H9 (cell line): Measurements from ENCODE around the gene ATM. TPM values are rescaled to one million over a fixed set of nuclear protein-coding genes. Genes with fewer than 3 reads are reported as not detected.

Experiments
- DNase-seq: peaks from one replicate; pipeline ENCODE4 v3.0.0-alpha.2; 2017
- H2AFZ ChIP-seq: one replicate; pipeline ENCODE4 v1.6.1; 2013; ENCODE audit warnings: mild to moderate bottlenecking, low read length, control low read depth, moderate library complexity
- H2AK5ac ChIP-seq: 2 replicates; pipeline ENCODE4 v1.6.1; 2013; ENCODE audit warnings: low read length, control low read depth, mixed read lengths; ENCODE audit not compliant: insufficient read length
- H2BK120ac ChIP-seq: one replicate; pipeline ENCODE4 v1.6.1; 2013; ENCODE audit warnings: low read depth, mild to moderate bottlenecking, low read length, control low read depth, inconsistent platforms; ENCODE audit not compliant: poor library complexity, severe bottlenecking
- H2BK12ac ChIP-seq: 2 replicates; pipeline ENCODE4 v1.6.1; 2013; ENCODE audit warnings: low read length, control low read depth, mixed read lengths, low read depth; ENCODE audit not compliant: insufficient read length
- H2BK15ac ChIP-seq: 2 replicates; pipeline ENCODE4 v1.6.1; 2013; ENCODE audit warnings: low read depth, low read length, control low read depth
- H2BK20ac ChIP-seq: one replicate; pipeline ENCODE4 v1.6.1; 2013; ENCODE audit warnings: low read depth, mild to moderate bottlenecking, low read length, control low read depth, inconsistent platforms; ENCODE audit not compliant: poor library complexity, severe bottlenecking
- H2BK5ac ChIP-seq: 2 replicates; pipeline ENCODE4 v1.6.1; 2013; ENCODE audit warnings: low read length, control low read depth, mixed read lengths; ENCODE audit not compliant: insufficient read length
- H3K14ac ChIP-seq: 2 replicates; pipeline ENCODE4 v1.6.1; 2013; ENCODE audit warnings: low read length, control low read depth; ENCODE audit not compliant: insufficient read depth
- H3K18ac ChIP-seq: 2 replicates; pipeline ENCODE4 v1.6.1; 2013; ENCODE audit warnings: low read depth, mild to moderate bottlenecking, mixed read lengths, low read length, control low read depth; ENCODE audit not compliant: insufficient read length
- H3K23ac ChIP-seq: 2 replicates; pipeline ENCODE4 v1.6.1; 2013; ENCODE audit warnings: low read length, control low read depth, mixed read lengths, low read depth; ENCODE audit not compliant: insufficient read length
- H3K23me2 ChIP-seq: 2 replicates; pipeline ENCODE4 v1.6.1; 2013; ENCODE audit warnings: low read depth, mild to moderate bottlenecking, mixed read lengths, low read length, control low read depth; ENCODE audit not compliant: insufficient read length, poor library complexity, severe bottlenecking
- H3K27ac ChIP-seq: 2 replicates; pipeline ENCODE4 v1.5.1; 2013; ENCODE audit warnings: low read length, control low read depth, mixed read lengths, low read depth; ENCODE audit not compliant: insufficient read length
- H3K27me3 ChIP-seq: 2 replicates; pipeline ENCODE4 v1.6.1; 2013; ENCODE audit warnings: low read length, control low read depth, inconsistent platforms; ENCODE audit not compliant: insufficient read depth
- H3K4ac ChIP-seq: 2 replicates; pipeline ENCODE4 v1.6.1; 2013; ENCODE audit warnings: low read depth, mild to moderate bottlenecking, control low read depth, inconsistent platforms, low read length, moderate library complexity
- H3K4me1 ChIP-seq: 2 replicates; pipeline ENCODE4 v1.6.1; 2013; ENCODE audit warnings: low read length, control low read depth, inconsistent platforms; ENCODE audit not compliant: insufficient read depth
- H3K4me2 ChIP-seq: 2 replicates; pipeline ENCODE4 v1.6.1; 2013; ENCODE audit warnings: low read length, control low read depth, mixed read lengths; ENCODE audit not compliant: insufficient read length, insufficient read depth
- H3K56ac ChIP-seq: 2 replicates; pipeline ENCODE4 v1.6.1; 2013; ENCODE audit warnings: low read depth, mild to moderate bottlenecking, mixed read lengths, low read length, control low read depth; ENCODE audit not compliant: insufficient read length
- H3K79me1 ChIP-seq: 2 replicates; pipeline ENCODE4 v1.6.1; 2013; ENCODE audit warnings: low read depth, mild to moderate bottlenecking, moderate library complexity, low read length, control low read depth, inconsistent platforms; ENCODE audit not compliant: insufficient read depth, poor library complexity, severe bottlenecking
- H3K79me2 ChIP-seq: 2 replicates; pipeline ENCODE4 v1.6.1; 2013; ENCODE audit warnings: low read length, control low read depth, inconsistent platforms; ENCODE audit not compliant: insufficient read depth
- H3K9ac ChIP-seq: 2 replicates; pipeline ENCODE4 v1.6.1; 2013; ENCODE audit warnings: low read length, control low read depth, mixed read lengths; ENCODE audit not compliant: insufficient read length; ENCODE audit errors: extremely low read depth
- H3K9me3 ChIP-seq: one replicate; pipeline ENCODE4 v1.6.1; 2013; ENCODE audit warnings: low read depth, low read length, inconsistent platforms; ENCODE audit not compliant: control insufficient read depth
- H3T11ph ChIP-seq: one replicate; pipeline ENCODE4 v1.6.1; 2013; ENCODE audit warnings: mild to moderate bottlenecking, low read length, control low read depth, inconsistent platforms
- H4K20me1 ChIP-seq: one replicate; pipeline ENCODE4 v1.6.1; 2013; ENCODE audit not compliant: control insufficient read depth, insufficient read length, insufficient read depth
- H4K5ac ChIP-seq: 2 replicates; pipeline ENCODE4 v1.6.1; 2013; ENCODE audit warnings: low read depth, mild to moderate bottlenecking, mixed read lengths, low read length, control low read depth; ENCODE audit not compliant: insufficient read length
- H4K8ac ChIP-seq: replicated peaks from 2 replicates; pipeline ENCODE4 v1.6.1; 2013; ENCODE audit warnings: low read length, control low read depth, mixed read lengths, low read depth; ENCODE audit not compliant: insufficient read length
- H4K91ac ChIP-seq: 2 replicates; pipeline ENCODE4 v1.6.1; 2013; ENCODE audit warnings: low read depth, mild to moderate bottlenecking, moderate library complexity, mixed read lengths, low read length, control low read depth; ENCODE audit not compliant: insufficient read length
- H3K27ac Mint-ChIP-seq, 3 experiments: 2 replicates in 2 of 3; 3 replicates in 1 of 3; pipeline ENCODE4 v1.8.0; 2020 to 2021; ENCODE audit warnings: mixed read lengths in 3 of 3, mild to moderate bottlenecking in 1 of 3, moderate library complexity in 1 of 3
- H3K27me3 Mint-ChIP-seq: 2 replicates; pipeline ENCODE4 v1.8.0; 2021; ENCODE audit warnings: low read depth, mild to moderate bottlenecking, moderate library complexity, mixed read lengths
- H3K36me3 Mint-ChIP-seq, 3 experiments: 2 replicates in 2 of 3; 3 replicates in 1 of 3; pipeline ENCODE4 v1.8.0; 2020 to 2021; ENCODE audit warnings: low read depth in 3 of 3, mixed read lengths in 3 of 3; ENCODE audit not compliant: insufficient read depth in 1 of 3
- H3K4me1 Mint-ChIP-seq, 2 experiments: 2 replicates each; pipeline ENCODE4 v1.8.0; 2020; ENCODE audit warnings: mixed read lengths in 2 of 2
- H3K4me3 Mint-ChIP-seq, 2 experiments: 2 replicates in 1 of 2; 3 replicates in 1 of 2; pipeline ENCODE4 v1.8.0; 2020 to 2021; ENCODE audit warnings: mild to moderate bottlenecking in 2 of 2, mixed read lengths in 2 of 2, moderate library complexity in 1 of 2
- H3K9me3 Mint-ChIP-seq, 2 experiments: 2 replicates in 1 of 2; 3 replicates in 1 of 2; pipeline ENCODE4 v1.8.0; 2020; ENCODE audit warnings: mild to moderate bottlenecking in 2 of 2, mixed read lengths in 2 of 2, moderate library complexity in 1 of 2
- CTCF ChIP-seq: fragments of 200-600 bp; sonication (generic); conservative IDR thresholded peaks from 3 replicates; pipeline ENCODE4 v1.8.0; 2021; ENCODE audit warnings: antibody characterized with exemption, mild to moderate bottlenecking
- WGBS: extraction: QIAGEN DNeasy Blood & Tissue Kit; methylation state at CpG from one replicate; pipeline ENCODE4 v1.1.7; 2013; ENCODE audit warnings: missing lambda C conversion rate, low lambda C conversion rate, mixed read lengths; ENCODE audit not compliant: insufficient read length; ENCODE audit errors: extremely low coverage; 5-methylcytosine and 5-hydroxymethylcytosine counted together
- total RNA-seq: library from RNA; stranded (reverse); gene quantifications from 2 replicates; pipeline ENCODE4 v1.2.1, GENCODE V29; 2021

Gene ATM
- total RNA-seq, 1 experiment from 2014 or later: 58.9 TPM

DNA sequence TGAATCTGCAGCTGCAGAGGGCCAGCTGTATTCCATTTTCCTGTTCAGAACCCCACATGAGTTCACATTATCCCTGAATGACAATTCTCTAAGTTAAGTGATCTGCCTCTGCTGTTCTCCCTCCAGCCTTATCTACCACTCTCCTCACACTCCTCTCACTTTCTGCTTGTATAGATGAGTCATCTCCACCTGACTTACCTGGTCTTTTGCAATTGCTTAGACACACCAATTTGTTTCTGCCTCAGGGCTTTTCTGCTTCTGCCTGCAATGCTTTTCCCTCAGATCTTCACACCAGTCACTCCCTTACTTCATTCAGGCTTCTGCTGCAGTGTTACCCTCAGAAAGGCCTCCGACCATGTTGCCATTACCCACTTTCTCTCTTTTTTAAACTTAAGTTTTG, 118.1 kb downstream of the ATM start:
- Histone ChIP-seq H2BK5ac (no peak overlapping the region), H3K27ac (no peak overlapping the region), H2BK20ac (no peak overlapping the region), H3K9me3 (no peaks in the 10 kb centered on the region), H2BK12ac (no peak overlapping the region), H3K9ac (no peak overlapping the region), H2AFZ (no peak overlapping the region), H3K56ac (no peak overlapping the region), H2AK5ac (no peak overlapping the region), H4K8ac (no peak overlapping the region), H3K4me1 (no peaks in the 10 kb centered on the region; the same call in 1 of the 2 replicates), H3K18ac (no peak overlapping the region), H3K79me2 (no peaks in the 10 kb centered on the region), H2BK120ac (no peak overlapping the region), H3K27me3 (no peaks in the 10 kb centered on the region), H4K20me1 (no peaks in the 10 kb centered on the region), H3K4me2 (no peak overlapping the region), H4K5ac (no peak overlapping the region), H3K79me1 (no peaks in the 10 kb centered on the region), H2BK15ac (no peak overlapping the region), H4K91ac (no peak overlapping the region), H3T11ph (no peak overlapping the region), H3K23me2 (no peaks in the 10 kb centered on the region), H3K4ac (no peak overlapping the region), H3K23ac (no peak overlapping the region), H3K14ac (no peak overlapping the region)
- Mint-ChIP-seq H3K27me3 (no peaks in the 10 kb centered on the region), H3K27ac (peak overlapping the region; percentile 14 to 77 (median 55); a peak in 5 of 7 replicates), H3K9me3 (no peaks in the 10 kb centered on the region), H3K4me1 (peaks cover 21 to 25% of the 10 kb centered on the region in 2 experiments), H3K36me3 (peaks cover 1 to 17% (median 8%) of the 10 kb centered on the region in 3 experiments; a peak in 5 of 7 replicates), H3K4me3 (no peak overlapping the region)
- no peak for TF ChIP-seq CTCF
- WGBS: no CpG with 5 or more reads among the region's 1 CpG
- DNase-seq: peak; percentile 68
